ENCODE results near the gene ST8SIA5. TPM values are rescaled to one million over a fixed set of nuclear protein-coding genes. Genes with fewer than 3 reads are reported as not detected.

The ST8SIA5 gene
- total RNA-seq, 1 experiment from 2014 or later, result not detected

DNA sequence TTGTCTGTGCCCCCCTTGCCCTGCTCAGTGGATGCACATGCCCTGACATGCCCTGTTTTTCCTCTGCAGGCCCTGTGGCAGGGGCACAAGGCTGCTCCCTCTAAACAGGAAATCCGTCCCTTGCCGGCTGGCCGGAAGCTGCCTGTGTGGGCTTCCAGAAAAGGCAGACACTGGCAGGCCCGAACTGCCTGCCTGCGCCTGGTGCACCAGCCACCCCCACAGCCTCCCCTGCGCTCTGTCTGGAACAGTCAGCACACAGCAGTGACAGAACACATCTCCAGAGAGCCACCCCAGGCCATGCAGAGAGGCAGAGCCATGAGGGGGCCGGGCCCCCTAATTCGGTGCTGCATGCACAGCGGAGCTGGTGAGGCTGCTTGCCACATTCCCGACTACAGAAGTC lies 133.3 kb downstream of the ST8SIA5 start:
- no TSS peak for BruUV-seq (replicated peaks)
- TF ChIP-seq, protein P1, sequence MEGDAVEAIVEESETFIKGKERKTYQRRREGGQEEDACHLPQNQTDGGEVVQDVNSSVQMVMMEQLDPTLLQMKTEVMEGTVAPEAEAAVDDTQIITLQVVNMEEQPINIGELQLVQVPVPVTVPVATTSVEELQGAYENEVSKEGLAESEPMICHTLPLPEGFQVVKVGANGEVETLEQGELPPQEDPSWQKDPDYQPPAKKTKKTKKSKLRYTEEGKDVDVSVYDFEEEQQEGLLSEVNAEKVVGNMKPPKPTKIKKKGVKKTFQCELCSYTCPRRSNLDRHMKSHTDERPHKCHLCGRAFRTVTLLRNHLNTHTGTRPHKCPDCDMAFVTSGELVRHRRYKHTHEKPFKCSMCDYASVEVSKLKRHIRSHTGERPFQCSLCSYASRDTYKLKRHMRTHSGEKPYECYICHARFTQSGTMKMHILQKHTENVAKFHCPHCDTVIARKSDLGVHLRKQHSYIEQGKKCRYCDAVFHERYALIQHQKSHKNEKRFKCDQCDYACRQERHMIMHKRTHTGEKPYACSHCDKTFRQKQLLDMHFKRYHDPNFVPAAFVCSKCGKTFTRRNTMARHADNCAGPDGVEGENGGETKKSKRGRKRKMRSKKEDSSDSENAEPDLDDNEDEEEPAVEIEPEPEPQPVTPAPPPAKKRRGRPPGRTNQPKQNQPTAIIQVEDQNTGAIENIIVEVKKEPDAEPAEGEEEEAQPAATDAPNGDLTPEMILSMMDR (conservative IDR thresholded peaks at IDR 0.05), result no peak
- no peak for TF ChIP-seq EZH2 (IDR thresholded peaks at IDR 0.05; ENCODE audit: low read depth)
- intact Hi-C loops (cut with micrococcal nuclease; ENCODE audit: unreplicated experiment), result no loop called here
- Histone ChIP-seq H3F3A (ENCODE audit: insufficient read depth, low read depth) (no peaks in the 10 kb centered on the region), H3K4me2 (no peak overlapping the region), H3K9me3 (ENCODE audit: insufficient read depth, low read depth) (no peaks in the 10 kb centered on the region), H3K79me2 (ENCODE audit: low read depth) (no peaks in the 10 kb centered on the region), H3K27ac (no peak overlapping the region), H3K36me3 (ENCODE audit: low read depth) (no peaks in the 10 kb centered on the region), H3K4me1 (replicated peaks; ENCODE audit: insufficient read depth) (no peaks in the 10 kb centered on the region), H3K9me2 (ENCODE audit: insufficient read depth) (no peaks in the 10 kb centered on the region), H2AFZ (no peak overlapping the region), H4K20me1 (ENCODE audit: insufficient read depth) (no peaks in the 10 kb centered on the region; the same call in 1 of the 2 replicates), H3K27me3 (ENCODE audit: insufficient read depth, low read depth) (peaks cover 51% of the 10 kb centered on the region), H3K4me3 (no peak overlapping the region)
- no peak for DNase-seq
- ChIA-PET POLR2A (ENCODE audit: unreplicated experiment) (no interaction called here), CTCF (interaction anchor here (0.6 kb wide), 2 partner anchors 49 to 102 kb away, joined by 3 to 4 read pairs; no protein-coding TSS in a partner anchor)

DNA sequence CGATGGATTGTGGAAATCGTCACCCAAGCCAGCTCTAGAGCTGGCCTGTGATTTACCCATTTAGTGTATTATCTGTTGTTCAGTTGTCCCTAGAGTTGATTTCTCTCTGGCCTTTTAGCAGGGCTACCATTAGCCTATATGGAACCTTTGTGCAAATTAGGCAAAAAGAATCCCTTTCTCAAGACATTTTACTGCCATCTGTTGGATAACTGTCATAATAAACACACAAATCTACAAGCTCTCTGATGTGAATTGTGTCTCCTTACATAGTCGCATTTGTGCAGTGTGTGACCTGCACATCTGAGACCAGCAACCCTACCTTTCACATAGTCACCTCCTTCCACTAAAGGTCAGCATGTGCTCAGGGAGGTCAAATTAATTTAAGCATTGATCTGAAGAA lies 133.9 kb downstream of the ST8SIA5 start:
- H3K36me3 ChIP-seq (ENCODE audit: low read depth), result no peaks in the 10 kb centered on the region
- H3K27me3 ChIP-seq (ENCODE audit: insufficient read depth, low read depth), result peaks cover 46% of the 10 kb centered on the region
- no peak overlapping the region for H3K4me3 ChIP-seq
- CTCF ChIA-PET, result interaction anchor here (0.6 kb wide), 2 partner anchors 49 to 102 kb away, joined by 3 to 4 read pairs; no protein-coding TSS in a partner anchor
- DNase-seq, result no peak
- H4K20me1 ChIP-seq (ENCODE audit: insufficient read depth), result no peaks in the 10 kb centered on the region; the same call in 1 of the 2 replicates
- no TSS peak for BruUV-seq (replicated peaks)
- H3K4me2 ChIP-seq, result no peak overlapping the region
- H3F3A ChIP-seq (ENCODE audit: insufficient read depth, low read depth), result no peaks in the 10 kb centered on the region
- no peaks in the 10 kb centered on the region for H3K9me3 ChIP-seq (ENCODE audit: insufficient read depth, low read depth)
- H3K9me2 ChIP-seq (ENCODE audit: insufficient read depth), result no peaks in the 10 kb centered on the region
- H3K79me2 ChIP-seq (ENCODE audit: low read depth), result no peaks in the 10 kb centered on the region
- no peak overlapping the region for H2AFZ ChIP-seq
- intact Hi-C loops (cut with micrococcal nuclease; ENCODE audit: unreplicated experiment), result no loop called here
- H3K4me1 ChIP-seq (replicated peaks; ENCODE audit: insufficient read depth), result no peaks in the 10 kb centered on the region
- POLR2A ChIA-PET (ENCODE audit: unreplicated experiment), result no interaction called here
- no peak for TF ChIP-seq EZH2 (IDR thresholded peaks at IDR 0.05; ENCODE audit: low read depth)
- TF ChIP-seq, protein P1 (conservative IDR thresholded peaks at IDR 0.05), result peak; percentile 33; the same call in 1 of the 2 replicates
- no peak overlapping the region for H3K27ac ChIP-seq

DNA sequence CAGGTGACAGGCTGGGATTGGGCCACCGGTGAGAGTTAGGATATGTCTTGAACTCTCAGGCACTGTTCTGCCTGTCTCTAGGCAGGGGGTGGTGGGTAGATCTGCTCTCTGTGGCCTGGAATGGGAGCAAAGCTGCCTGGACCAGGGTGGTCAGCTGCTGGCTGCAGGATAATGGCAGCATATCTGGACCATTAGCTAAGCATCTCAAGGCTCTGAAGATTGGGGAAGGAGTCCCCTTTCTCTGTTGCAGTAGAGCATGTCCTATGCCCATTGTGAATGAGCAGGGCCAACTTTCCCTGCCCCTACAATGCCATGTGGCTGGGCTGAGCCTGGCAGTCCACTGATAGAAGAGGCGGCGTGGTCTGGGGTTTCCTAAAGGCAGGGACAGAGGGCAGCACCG lies 134.4 kb downstream of the ST8SIA5 start:
- CTCF ChIA-PET, result no interaction called here
- H3K36me3 ChIP-seq (ENCODE audit: low read depth), result no peaks in the 10 kb centered on the region
- H3K9me3 ChIP-seq (ENCODE audit: insufficient read depth, low read depth), result no peaks in the 10 kb centered on the region
- no peak overlapping the region for H3K4me2 ChIP-seq
- no peak overlapping the region for H3K27ac ChIP-seq
- no peak overlapping the region for H2AFZ ChIP-seq
- no peaks in the 10 kb centered on the region for H3K79me2 ChIP-seq (ENCODE audit: low read depth)
- no TSS peak for BruUV-seq (replicated peaks)
- intact Hi-C loops (cut with micrococcal nuclease; ENCODE audit: unreplicated experiment), result no loop called here
- POLR2A ChIA-PET (ENCODE audit: unreplicated experiment), result no interaction called here
- no peaks in the 10 kb centered on the region for H3F3A ChIP-seq (ENCODE audit: insufficient read depth, low read depth)
- no peak for DNase-seq
- no peaks in the 10 kb centered on the region; the same call in 1 of the 2 replicates for H4K20me1 ChIP-seq (ENCODE audit: insufficient read depth)
- no peaks in the 10 kb centered on the region for H3K4me1 ChIP-seq (replicated peaks; ENCODE audit: insufficient read depth)
- H3K27me3 ChIP-seq (ENCODE audit: insufficient read depth, low read depth), result peaks cover 40% of the 10 kb centered on the region
- H3K4me3 ChIP-seq, result no peak overlapping the region
- no peaks in the 10 kb centered on the region for H3K9me2 ChIP-seq (ENCODE audit: insufficient read depth)
- TF ChIP-seq EZH2 (IDR thresholded peaks at IDR 0.05; ENCODE audit: low read depth), result no peak
- TF ChIP-seq, protein P1 (conservative IDR thresholded peaks at IDR 0.05), result no peak

Measured in PC-9 (cell line).